NB4 (cell line): ENCODE data around the gene POLR2L.

Experiments used
- MYC ChIP-seq: IDR thresholded peaks from 2 replicates; pipeline ENCODE4 v1.6.1; 2011; ENCODE audit warnings: low read depth, low read length
- TF ChIP-seq, protein P1 (sequence below): IDR thresholded peaks from one replicate; pipeline ENCODE4 v1.5.1; 2012; ENCODE audit warnings: low read depth, low read length

DNA sequence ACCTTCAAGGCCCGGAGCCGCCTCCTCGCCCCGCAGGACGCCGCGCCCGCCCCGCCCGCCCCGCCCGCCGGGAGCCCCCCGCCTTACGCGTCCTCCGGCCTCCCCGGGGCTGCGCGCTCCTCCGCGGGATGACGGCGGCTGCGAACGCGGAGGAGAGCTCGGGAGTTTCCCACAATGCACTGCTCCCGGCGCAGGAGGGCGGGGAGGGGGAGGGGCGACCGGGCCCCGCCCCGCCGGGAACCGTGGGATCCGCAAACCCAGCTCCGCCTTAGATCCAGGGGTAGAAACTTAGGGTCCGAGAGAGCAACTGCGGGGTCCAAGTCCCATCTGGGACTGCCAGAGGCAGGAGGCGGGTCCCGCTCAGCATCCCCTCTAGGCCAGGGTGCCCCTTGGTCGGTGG lies 52.4 kb downstream of the POLR2L start, which contains the start of gene CEND1:
- TF ChIP-seq, protein P1, sequence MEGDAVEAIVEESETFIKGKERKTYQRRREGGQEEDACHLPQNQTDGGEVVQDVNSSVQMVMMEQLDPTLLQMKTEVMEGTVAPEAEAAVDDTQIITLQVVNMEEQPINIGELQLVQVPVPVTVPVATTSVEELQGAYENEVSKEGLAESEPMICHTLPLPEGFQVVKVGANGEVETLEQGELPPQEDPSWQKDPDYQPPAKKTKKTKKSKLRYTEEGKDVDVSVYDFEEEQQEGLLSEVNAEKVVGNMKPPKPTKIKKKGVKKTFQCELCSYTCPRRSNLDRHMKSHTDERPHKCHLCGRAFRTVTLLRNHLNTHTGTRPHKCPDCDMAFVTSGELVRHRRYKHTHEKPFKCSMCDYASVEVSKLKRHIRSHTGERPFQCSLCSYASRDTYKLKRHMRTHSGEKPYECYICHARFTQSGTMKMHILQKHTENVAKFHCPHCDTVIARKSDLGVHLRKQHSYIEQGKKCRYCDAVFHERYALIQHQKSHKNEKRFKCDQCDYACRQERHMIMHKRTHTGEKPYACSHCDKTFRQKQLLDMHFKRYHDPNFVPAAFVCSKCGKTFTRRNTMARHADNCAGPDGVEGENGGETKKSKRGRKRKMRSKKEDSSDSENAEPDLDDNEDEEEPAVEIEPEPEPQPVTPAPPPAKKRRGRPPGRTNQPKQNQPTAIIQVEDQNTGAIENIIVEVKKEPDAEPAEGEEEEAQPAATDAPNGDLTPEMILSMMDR: no peak
- TF ChIP-seq MYC: no peak
